ENCODE results near the gene INSL3.

The INSL3 gene

GRCh38 chr19:17846146-17846545, 24.8 kb upstream of the INSL3 start:
- DNase-seq (ENCODE audit: low spot score) = no peak

DNA sequence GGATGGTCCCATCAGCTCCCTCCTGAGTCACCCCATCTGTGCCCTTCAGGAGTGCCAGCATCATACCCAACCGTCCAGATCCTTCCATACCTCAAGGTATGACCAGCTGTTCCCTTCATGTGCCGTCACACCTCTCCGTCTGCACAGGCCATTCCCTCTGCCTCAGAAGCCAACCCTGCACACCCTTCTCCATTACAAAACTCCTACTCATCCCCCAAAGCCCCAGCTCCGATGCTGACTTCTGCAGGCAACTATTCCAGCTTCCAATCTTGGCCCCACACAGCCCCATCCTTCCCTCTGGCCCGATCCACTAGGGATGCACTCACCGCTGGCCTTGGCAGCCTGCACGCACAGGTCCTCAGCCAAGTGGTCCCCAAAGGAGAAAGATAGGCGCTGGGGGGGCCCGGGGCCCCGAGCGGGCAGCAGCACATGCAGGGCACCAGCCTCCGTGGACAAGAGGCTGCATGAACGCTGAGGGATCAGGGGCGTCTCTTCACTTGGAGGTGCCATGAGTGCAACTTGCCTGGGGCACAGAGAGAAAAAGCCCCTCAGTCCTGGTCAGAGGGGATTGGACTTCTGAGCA, 22.7 kb upstream of the INSL3 start:
- no peak for DNase-seq (ENCODE audit: low spot score)

GRCh38 chr19:17843292-17843827, 22.0 kb upstream of the INSL3 start:
- no peak for DNase-seq (ENCODE audit: low spot score)

DNA sequence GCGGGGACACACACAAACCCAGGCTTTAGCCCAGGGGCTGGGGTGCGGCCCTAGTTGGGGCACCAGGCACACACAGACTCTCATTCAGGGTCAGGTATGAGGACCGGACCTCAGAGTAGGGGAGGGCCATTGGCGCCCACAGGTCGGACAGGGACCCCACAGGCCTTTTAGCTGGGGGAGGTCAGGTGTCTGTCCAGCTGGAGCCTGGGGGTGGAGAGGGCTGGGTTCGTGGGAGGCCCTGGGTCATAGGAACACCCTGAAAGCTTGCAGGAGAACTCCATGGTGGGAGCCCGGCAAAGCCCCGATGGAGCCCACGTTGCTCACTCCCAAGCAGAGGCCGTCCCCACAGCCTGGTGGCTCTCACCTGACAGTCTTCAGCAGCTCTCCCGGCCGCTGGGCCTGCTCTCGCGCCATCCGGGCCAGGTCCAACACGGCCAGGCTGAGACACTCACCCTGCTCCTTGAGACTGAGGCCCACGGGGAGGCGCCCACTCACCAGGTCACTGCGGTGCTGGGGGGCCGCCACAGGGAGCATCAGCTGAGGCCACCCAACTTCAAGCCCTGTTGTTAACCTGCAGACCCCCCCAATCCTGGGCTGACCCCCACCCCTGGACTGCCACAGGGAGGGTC, 21.5 kb upstream of the INSL3 start:
- DNase-seq (ENCODE audit: low spot score) = no peak

- DNase-seq (ENCODE audit: low spot score) = no peak
Observed at GRCh38 chr19:17841810-17842662, 20.7 kb upstream of the INSL3 start.

DNA sequence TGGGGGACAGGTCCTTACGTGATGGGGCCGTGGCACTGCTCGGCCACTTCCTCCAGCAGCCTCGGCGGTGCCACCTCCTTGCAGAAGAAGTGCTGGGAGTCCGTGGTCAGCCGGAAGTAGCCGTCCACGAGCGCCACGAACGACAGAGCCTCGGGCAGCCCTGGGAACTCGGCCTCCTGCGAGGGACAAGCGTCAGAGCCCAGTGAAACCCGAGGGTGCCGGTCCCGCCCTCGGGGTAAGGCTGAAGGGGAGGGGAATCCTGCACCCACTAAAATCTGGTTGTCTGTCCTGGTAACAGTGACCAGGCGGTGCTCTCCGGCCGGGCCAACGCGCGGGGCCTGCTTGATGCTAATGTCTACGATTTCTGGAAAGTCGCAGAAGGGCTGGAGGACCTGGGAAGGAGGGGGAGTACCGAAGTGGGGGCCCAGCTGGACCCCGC, 20.1 kb upstream of the INSL3 start:
- no peak for DNase-seq (ENCODE audit: low spot score)

- no peak for DNase-seq (ENCODE audit: low spot score)
Observed at GRCh38 chr19:17840019-17840418, 18.7 kb upstream of the INSL3 start.

GRCh38 chr19:17837972-17838371, 16.7 kb upstream of the INSL3 start:
- no peak for DNase-seq (ENCODE audit: low spot score)

GRCh38 chr19:17836530-17836929, 15.2 kb upstream of the INSL3 start:
- DNase-seq (ENCODE audit: low spot score) = no peak

DNA sequence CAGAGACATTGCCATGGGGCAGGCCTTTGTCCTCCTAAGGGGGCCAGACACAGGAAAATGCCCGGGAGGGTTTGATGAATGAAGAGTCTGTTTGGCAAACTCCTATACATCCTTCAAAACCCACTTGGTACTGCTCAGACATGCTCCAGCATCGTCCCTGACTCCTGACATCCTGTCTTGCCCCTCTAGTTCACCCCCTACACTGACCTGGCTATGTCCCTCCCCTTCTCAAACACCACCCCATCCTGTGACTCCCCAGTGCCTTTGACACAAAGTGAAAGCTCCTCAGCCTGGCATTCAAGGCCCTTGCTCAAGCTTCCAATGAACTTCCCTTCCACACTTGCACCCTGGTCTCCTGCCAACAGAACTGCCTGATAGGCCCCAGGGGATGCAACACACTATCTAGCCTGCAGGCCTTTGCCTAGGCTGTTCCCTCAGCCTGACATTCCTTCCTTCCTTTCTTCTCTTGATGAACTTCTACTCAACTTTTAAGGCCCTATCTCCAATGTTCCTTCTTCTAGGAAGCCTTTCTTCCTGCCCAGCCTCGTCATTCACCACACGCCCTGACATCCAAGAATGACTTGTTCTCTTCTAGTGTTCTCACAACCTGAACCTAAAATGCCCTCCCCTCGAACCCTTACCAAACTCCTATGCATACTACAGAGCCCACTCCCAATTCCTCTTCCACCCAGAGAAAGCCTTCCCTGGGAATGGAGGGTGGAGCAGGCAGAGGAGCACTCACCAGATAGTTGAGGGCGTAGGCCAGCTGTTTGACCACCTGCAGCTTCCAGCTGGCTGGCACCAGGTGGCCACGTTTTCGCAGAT, 14.1 kb upstream of the INSL3 start:
- no peak for DNase-seq (ENCODE audit: low spot score)

DNA sequence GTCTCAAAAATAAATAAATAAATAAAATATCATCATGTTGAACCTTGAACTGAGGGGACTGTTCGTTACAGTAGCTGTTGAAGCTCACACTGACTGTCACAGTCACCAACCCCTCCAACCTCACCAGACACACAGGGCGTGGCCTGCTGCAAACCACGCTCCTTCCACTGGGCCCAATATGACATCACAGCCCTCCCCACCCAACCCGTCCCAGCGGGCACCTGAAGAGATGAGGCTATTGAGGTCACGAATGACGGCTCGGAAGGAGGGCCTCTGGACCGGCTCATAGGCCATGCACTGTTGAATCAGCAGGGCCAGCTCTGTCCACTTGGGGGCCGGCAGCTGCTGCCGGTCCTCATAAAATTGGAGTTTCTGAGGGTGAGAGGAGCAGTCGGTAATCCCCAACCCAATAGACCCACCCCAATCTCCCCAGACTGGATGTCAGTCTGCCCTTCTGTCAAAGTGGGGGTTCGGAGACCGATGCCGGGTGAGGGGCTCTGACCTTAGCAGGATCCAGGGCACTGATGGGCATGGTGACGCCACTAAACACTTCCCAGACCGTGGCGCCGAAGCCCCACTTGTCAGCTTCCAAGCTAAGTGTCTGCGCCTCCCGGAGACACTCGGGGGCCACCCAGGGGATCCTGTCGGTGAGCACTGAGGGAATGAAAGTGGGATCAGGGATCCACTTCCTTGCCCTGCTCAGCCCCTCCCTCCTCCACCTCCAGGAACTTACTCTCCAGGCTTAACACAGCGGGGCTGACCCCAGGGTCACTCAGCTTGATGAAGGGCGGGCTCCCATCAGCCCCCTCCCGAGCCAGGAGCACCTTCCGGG, 13.2 kb upstream of the INSL3 start:
- DNase-seq (ENCODE audit: low spot score) = no peak

DNA sequence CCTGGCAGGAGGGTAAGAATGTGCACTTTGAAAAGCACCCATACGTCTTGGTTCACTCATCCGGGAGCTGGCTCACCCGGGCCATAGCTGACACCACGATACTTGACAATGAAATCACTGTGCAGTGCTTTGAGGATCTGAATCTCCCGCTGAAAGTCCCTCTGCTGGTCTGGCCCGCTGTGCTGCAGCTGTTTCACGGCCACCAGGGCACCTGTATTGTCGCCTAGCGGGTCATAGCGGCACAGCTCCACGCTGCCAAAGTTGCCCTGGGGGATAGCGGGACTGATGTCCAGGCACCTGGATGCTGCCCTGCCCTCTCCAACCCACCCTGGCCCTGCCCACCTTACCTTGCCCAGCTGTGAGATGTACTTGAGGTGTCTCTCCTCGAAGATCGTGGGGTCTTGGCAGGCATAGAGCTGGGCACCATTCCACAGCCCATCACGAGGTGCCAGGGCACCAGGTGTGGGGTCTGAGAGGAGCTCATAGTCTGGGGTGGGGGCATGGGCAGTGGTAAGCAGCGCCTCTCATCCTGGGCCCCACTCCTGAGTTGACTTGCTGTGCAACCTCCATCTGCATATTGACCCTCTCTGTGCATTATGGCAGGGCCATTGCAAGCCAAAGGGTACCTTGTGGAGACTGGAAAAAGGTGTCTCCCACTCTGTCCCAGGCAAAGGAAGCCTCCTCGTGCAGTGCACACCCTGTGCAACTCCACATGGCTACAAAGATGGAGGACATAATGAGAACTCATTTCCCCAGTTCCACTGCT, 11.3 kb upstream of the INSL3 start:
- no peak for DNase-seq (ENCODE audit: low spot score)

- DNase-seq (ENCODE audit: low spot score) = no peak
Observed at GRCh38 chr19:17831419-17831888, 10.1 kb upstream of the INSL3 start.

DNA sequence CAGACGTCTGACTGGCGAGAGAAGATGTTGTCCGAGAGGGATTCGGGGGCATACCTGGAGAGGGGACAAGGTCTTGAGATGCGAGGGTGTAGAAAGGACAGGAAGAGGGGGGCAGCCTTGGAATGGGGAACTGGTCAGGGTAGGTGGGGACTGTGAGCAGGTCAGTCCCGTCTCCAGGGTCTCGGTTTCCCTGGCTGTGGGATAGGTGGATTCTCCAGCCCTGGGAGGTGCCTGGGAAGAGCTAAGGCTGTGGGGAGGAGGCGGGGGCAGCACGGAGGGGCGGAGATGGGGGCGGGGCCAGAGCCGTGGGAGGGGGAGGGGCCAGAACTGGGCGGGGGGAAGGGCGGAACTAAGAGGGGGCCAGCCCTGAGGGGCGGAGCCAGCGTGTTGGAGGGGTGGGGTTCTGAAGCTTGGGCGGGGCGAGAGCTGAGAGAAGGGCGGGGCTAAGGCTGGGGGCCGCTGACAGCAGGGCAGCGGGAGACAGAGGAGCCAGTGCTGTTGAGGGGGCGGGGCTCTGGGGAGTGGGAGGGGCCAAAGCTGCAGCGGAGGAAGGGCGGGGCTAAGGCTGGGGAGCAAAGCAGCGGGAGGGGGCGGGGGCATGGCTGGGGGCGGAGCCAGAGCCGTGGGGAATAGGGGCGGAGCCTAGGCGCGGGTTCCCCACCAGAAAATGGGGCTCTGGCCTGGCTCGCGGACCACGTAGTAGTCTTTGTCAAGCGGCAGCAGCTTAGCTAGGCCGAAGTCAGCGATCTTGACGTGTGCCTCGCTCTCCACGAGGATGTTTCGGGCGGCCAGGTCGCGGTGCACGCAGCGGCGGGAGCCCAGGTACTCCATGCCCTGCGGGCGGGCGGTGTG, 9.5 kb upstream of the INSL3 start:
- no peak for DNase-seq (ENCODE audit: low spot score)

DNA sequence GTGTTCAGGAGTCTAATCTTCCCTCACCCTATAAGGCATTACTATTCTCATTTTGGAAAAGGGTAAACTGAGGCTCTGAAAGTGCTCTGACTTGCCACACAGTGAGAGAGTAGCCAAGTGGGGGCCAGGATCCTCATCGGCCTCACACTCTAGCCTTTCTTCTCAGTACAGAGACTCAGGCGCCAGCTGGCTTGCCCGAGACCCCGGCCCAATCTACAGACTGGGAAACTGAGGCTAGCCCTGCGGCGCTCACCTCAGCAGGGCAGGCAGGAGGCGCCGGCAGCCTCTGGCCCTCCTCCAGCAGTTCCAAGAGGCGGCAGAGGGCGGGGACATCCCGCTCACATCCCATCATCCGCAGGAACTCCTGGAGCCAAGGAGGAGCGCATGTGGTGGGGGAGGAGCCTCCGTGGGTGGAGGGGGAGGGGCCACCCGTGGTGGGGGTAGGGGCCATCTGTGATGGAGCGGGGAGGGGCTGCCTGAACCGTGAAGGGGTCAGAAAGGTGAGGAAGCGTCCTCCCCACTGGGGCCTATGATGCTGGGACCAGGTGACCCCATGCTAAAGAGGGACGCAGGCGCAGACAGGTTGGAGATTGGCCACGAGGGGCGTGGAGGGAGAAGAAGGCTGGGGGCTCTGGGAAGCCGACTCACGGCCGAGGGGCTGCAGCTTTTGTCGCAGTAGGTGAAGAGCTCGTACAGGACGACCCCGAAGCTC, 8.7 kb upstream of the INSL3 start:
- no peak for DNase-seq (ENCODE audit: low spot score)

- no peak for DNase-seq (ENCODE audit: low spot score)
Observed at GRCh38 chr19:17826508-17827056, 5.3 kb upstream of the INSL3 start.

DNA sequence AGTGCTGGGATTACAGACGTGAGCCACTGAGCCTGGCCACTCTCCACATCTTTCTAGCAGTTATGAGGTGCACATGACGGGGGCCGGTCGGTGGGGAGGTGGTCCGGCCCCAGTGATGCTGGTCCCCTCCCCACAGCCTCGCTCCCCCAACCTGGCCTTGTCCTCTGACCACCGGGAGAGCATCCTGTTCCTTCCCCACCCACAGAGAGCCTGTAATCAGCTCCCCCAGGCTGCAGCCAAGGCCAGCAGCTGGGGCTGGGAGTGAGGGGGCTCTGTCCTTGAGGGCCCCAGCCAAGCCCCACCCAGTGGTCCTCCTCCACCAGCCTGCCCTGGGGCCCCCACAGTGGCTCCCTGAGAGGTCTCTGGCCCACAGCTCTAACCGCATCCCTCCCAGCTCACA, 3.0 kb upstream of the INSL3 start:
- DNase-seq (ENCODE audit: low spot score) = no peak

DNA sequence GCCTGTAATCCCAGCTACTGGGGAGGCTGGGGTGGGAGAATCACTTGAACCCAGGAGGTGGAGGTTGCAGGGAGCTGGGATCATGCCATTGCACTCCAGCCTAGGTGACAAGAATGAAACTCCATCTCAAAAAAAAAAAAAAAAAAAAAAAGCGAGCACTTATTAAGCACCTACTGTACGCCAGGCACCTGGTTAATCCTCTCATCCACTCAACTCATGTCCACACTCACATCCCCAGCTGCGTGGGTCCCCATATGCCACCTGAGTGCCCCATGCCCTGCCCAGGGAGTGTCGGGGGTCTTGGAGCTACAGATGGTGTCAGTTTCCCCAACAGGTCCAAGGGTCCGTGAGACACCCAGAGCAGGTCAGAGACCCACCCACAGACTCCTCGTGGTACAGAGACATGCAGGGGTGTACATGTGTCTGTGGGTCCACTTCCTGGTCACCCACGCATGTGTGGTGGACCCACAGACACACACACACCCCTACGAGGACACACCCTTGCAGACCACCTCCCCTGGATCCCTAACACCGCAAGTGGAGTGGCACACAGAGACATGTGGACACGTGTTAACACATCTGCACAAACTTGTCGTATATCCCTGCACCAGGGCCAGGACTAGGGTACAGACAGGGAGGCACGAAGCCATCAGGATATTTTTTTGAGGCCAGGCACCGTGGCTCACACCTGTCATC, 3.5 kb downstream of the INSL3 start:
- no peak for DNase-seq (ENCODE audit: low spot score)
